GM12874 (cell line): ENCODE measurements around the gene OR8H3.

Source experiments
- TF ChIP-seq, protein P1 (sequence below): IDR thresholded peaks from 2 replicates; pipeline ENCODE4 v1.5.1; 2011; ENCODE audit warnings: low read depth, mild to moderate bottlenecking, control low read depth, low read length, moderate library complexity; ENCODE audit not compliant: insufficient read depth

Gene OR8H3, protein sequence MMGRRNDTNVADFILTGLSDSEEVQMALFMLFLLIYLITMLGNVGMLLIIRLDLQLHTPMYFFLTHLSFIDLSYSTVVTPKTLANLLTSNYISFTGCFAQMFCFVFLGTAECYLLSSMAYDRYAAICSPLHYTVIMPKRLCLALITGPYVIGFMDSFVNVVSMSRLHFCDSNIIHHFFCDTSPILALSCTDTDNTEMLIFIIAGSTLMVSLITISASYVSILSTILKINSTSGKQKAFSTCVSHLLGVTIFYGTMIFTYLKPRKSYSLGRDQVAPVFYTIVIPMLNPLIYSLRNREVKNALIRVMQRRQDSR

DNA sequence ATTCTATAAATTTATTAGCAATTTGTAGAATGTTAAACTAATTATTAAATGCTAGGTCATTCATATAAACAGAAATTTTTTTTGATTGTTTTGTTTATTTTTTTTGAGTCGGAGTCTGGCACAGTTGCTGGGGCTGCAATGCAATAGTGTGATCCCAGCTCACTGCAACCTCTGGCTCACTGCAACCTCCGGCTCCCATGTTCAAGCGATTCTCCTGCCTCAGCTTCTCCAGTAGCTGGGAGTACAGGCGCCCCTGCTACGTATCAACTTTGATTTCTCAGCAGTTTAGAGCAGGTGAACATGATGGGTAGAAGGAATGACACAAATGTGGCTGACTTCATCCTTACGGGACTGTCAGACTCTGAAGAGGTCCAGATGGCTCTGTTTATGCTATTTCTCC lies at the start of gene OR8H3:
Gene OR8H3 (plus strand): TSS at position 301 of the 400 bp plus-strand sequence. CDS start 0 bp downstream, at position 301.
- TF ChIP-seq, protein P1, sequence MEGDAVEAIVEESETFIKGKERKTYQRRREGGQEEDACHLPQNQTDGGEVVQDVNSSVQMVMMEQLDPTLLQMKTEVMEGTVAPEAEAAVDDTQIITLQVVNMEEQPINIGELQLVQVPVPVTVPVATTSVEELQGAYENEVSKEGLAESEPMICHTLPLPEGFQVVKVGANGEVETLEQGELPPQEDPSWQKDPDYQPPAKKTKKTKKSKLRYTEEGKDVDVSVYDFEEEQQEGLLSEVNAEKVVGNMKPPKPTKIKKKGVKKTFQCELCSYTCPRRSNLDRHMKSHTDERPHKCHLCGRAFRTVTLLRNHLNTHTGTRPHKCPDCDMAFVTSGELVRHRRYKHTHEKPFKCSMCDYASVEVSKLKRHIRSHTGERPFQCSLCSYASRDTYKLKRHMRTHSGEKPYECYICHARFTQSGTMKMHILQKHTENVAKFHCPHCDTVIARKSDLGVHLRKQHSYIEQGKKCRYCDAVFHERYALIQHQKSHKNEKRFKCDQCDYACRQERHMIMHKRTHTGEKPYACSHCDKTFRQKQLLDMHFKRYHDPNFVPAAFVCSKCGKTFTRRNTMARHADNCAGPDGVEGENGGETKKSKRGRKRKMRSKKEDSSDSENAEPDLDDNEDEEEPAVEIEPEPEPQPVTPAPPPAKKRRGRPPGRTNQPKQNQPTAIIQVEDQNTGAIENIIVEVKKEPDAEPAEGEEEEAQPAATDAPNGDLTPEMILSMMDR: no peak

DNA sequence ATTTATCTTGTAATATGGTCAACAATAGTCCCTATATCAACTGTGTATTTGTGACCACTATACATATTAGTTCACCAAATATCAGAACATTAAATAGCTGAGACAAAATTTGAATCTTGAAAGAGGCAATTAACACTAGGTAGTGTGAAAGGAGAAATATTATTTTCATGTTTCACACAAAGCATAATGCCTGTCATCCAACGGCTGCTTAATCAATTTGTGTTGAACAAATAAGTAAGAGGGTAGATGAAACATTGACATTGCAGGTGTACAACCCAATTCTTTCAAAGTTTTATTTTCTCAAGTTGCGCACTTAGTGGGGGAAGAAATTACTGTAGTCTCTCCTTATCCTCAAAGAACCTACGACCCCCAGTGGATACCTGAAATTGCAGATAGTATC lies 32.5 kb upstream of the OR8H3 start:
- TF ChIP-seq, protein P1: no peak

DNA sequence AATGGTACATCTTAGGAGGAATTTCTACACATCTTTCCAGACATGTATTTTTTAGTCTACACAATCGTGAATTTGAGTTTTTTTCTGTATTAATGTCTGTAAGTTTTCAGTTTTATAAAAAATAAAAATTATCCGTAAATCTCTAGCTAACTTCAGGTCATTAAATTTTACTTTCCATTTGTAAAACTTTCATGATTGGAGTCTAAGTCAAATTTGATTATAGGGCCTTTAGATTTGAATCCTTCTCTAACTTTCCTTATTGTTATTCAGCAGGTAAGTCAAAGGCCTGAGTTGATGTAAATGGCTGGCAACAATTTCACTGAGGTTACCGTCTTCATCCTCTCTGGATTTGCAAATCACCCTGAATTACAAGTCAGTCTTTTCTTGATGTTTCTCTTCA lies 29.2 kb upstream of the OR8H3 start, which contains the start of gene OR8I2:
Gene OR8I2 (plus strand): TSS at position 301 of the 400 bp plus-strand sequence. CDS start 0 bp downstream, at position 301.
- TF ChIP-seq, protein P1: no peak

DNA sequence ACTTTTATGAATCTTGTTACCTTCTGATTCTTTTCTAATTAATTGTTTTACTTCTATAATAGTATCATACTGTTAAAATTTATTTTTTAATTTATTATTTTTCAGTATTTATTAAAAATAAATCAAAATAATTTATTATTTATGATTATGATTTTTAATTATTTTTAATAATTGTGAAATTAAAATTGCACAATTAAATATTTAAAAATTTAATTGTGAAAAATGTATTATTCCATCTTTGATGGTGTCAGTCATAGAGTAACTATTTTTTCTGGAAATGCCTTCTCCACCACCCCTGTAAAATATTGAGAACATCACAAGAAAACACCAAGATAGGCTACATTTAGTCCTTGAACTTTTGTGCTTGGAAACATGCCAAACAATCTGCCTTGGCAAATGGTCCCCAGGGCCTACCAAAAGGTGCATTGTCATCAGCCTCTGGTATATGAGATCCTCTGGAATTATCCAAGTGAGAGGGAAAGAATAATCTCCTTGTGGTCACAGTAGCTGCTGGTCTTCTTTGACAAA lies 18.9 kb upstream of the OR8H3 start, which contains the start of gene OR8H2:
Gene OR8H2 (plus strand): TSS at position 478 of the 528 bp plus-strand sequence. CDS start 1,356 bp downstream, outside the sequence.
- TF ChIP-seq, protein P1: no peak

DNA sequence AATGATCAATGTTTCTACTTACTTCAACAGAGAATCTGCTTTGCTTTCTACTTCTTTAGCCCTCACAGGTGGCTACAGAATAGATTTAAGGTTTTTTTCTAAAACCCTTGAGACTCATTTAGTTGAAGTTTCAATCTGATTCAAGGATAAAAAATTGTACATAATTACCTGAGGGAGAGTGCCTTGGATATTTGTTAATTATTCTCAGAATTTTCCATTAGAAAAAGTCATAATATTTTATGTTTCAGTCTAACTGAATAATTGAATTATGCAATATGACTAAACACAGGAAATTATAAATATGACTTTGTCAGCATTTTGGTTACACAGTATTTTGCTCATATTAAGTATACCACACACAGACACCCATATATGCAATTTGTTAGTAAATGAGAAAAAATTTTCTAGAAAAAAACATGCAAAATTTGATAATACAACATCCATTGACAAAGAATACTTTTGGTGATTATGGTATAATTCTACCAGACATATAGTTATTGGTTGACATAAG lies 18.0 kb downstream of the OR8H3 start, which contains the start of gene OR8J3:
Gene OR8J3 (minus strand): TSS at position 51 of the 511 bp plus-strand sequence. CDS start 2,483 bp downstream, outside the sequence.
- TF ChIP-seq, protein P1: no peak

DNA sequence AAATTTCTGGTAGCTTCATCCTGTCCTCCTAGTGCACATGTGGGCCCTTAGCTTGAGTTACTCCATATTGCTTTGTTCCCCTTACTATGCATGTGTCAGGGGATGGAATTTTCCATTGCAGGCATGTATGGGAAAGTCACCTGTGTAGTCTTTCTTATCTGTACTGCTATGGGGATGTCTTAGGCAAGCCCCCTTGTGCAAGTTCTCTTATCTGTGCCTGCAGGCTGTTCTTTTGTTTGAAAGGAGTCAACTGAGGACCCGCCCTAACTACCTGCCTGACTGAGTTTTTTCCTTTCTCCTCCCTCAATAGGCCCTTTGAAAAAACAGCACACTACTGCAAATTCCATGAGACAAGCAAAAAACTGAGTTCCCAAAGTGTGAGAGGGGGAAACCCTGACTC lies 29.2 kb downstream of the OR8H3 start:
- TF ChIP-seq, protein P1: no peak

DNA sequence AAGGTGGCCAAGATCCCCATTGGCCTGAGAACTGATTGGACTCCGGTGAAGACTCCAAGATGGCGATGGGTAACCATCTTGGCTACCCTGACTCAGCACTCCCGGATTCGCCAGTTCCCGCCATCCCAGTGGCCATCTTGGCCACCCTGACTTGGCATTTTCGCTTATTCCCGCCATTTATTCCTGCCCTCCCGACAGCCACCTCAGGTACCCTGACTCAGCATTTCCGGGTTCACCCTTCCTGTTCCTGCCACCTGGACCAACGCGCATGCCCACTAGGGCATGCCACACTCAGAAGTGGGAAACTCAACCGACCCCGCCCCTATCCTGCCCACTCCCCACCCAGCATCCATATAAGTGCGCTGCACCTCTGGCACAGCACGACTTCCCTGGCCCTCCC lies 30.2 kb downstream of the OR8H3 start:
- TF ChIP-seq, protein P1: no peak
